ENCODE measurements around the gene ZFYVE26.

Gene ZFYVE26

GRCh38 chr14:67850066-67850830 is 33.9 kb upstream of the ZFYVE26 start:
- H3K36me3 ChIP-seq (ENCODE audit: insufficient read depth, low read length), result no peaks in the 10 kb centered on the region
- H3K9ac ChIP-seq (ENCODE audit: insufficient read length), result no peak overlapping the region
- no peak overlapping the region for H3K27ac ChIP-seq
- DNase-seq (ENCODE audit: low read depth, low spot score), result no peak
- H3K9me3 ChIP-seq (ENCODE audit: low read depth, low read length), result no peaks in the 10 kb centered on the region
- TF ChIP-seq EZH2 (IDR thresholded peaks at IDR 0.05) (no peak), FOXP2 (optimal IDR thresholded peaks at IDR 0.05; ENCODE audit: control extremely low read depth, extremely low read length, insufficient read depth) (no peak), POLR2AphosphoS5 (IDR thresholded peaks at IDR 0.05; ENCODE audit: borderline replicate concordance, low read depth, low read length) (no peak)
- no peak overlapping the region for H3K4me3 ChIP-seq

- Histone ChIP-seq H3K9me3 (ENCODE audit: low read depth, low read length) (no peaks in the 10 kb centered on the region), H3K27ac (no peak overlapping the region), H3K9ac (ENCODE audit: insufficient read length) (no peak overlapping the region), H3K4me3 (no peak overlapping the region), H3K36me3 (ENCODE audit: insufficient read depth, low read length) (no peaks in the 10 kb centered on the region)
- no peak for TF ChIP-seq POLR2AphosphoS5 (IDR thresholded peaks at IDR 0.05; ENCODE audit: borderline replicate concordance, low read depth, low read length)
- TF ChIP-seq EZH2 (IDR thresholded peaks at IDR 0.05), result no peak
- no peak for DNase-seq (ENCODE audit: low read depth, low spot score)
Observed at GRCh38 chr14:67846029-67846610, 29.7 kb upstream of the ZFYVE26 start.

GRCh38 chr14:67837011-67837624 is 20.7 kb upstream of the ZFYVE26 start:
- H3K36me3 ChIP-seq (ENCODE audit: insufficient read depth, low read length), result no peaks in the 10 kb centered on the region
- H3K27ac ChIP-seq, result no peak overlapping the region
- peak; percentile 66 for DNase-seq (ENCODE audit: low read depth, low spot score)
- no peak overlapping the region for H3K4me3 ChIP-seq
- H3K9ac ChIP-seq (ENCODE audit: insufficient read length), result no peak overlapping the region
- H3K9me3 ChIP-seq (ENCODE audit: low read depth, low read length), result no peaks in the 10 kb centered on the region
- no peak for TF ChIP-seq EZH2 (IDR thresholded peaks at IDR 0.05)
- TF ChIP-seq FOXP2 (optimal IDR thresholded peaks at IDR 0.05; ENCODE audit: control extremely low read depth, extremely low read length, insufficient read depth), result no peak
- TF ChIP-seq POLR2AphosphoS5 (IDR thresholded peaks at IDR 0.05; ENCODE audit: borderline replicate concordance, low read depth, low read length), result no peak

GRCh38 chr14:67835596-67835995 is 19.2 kb upstream of the ZFYVE26 start:
- DNase-seq (ENCODE audit: low read depth, low spot score), result no peak
- no peak overlapping the region for H3K4me3 ChIP-seq
- H3K9me3 ChIP-seq (ENCODE audit: low read depth, low read length), result no peaks in the 10 kb centered on the region
- no peak overlapping the region for H3K9ac ChIP-seq (ENCODE audit: insufficient read length)
- H3K27ac ChIP-seq, result no peak overlapping the region
- no peak for TF ChIP-seq POLR2AphosphoS5 (IDR thresholded peaks at IDR 0.05; ENCODE audit: borderline replicate concordance, low read depth, low read length)
- TF ChIP-seq EZH2 (IDR thresholded peaks at IDR 0.05), result no peak
- no peak for TF ChIP-seq FOXP2 (optimal IDR thresholded peaks at IDR 0.05; ENCODE audit: control extremely low read depth, extremely low read length, insufficient read depth)
- no peaks in the 10 kb centered on the region for H3K36me3 ChIP-seq (ENCODE audit: insufficient read depth, low read length)

GRCh38 chr14:67833403-67833802 is 17.0 kb upstream of the ZFYVE26 start:
- Histone ChIP-seq H3K9ac (ENCODE audit: insufficient read length) (no peak overlapping the region), H3K9me3 (ENCODE audit: low read depth, low read length) (no peaks in the 10 kb centered on the region)
- TF ChIP-seq FOXP2 (optimal IDR thresholded peaks at IDR 0.05; ENCODE audit: control extremely low read depth, extremely low read length, insufficient read depth), result no peak
- no peak for TF ChIP-seq EZH2 (IDR thresholded peaks at IDR 0.05)
- no peak for TF ChIP-seq POLR2AphosphoS5 (IDR thresholded peaks at IDR 0.05; ENCODE audit: borderline replicate concordance, low read depth, low read length)

GRCh38 chr14:67831113-67831512 is 14.7 kb upstream of the ZFYVE26 start:
- Histone ChIP-seq H3K9ac (ENCODE audit: insufficient read length) (no peak overlapping the region), H3K27ac (no peak overlapping the region), H3K4me3 (no peak overlapping the region), H3K9me3 (ENCODE audit: low read depth, low read length) (no peaks in the 10 kb centered on the region), H3K36me3 (ENCODE audit: insufficient read depth, low read length) (peaks cover 8% of the 10 kb centered on the region; the same call in 1 of the 2 replicates)
- DNase-seq (ENCODE audit: low read depth, low spot score), result no peak
- TF ChIP-seq POLR2AphosphoS5 (IDR thresholded peaks at IDR 0.05; ENCODE audit: borderline replicate concordance, low read depth, low read length) (no peak), FOXP2 (optimal IDR thresholded peaks at IDR 0.05; ENCODE audit: control extremely low read depth, extremely low read length, insufficient read depth) (no peak), EZH2 (IDR thresholded peaks at IDR 0.05) (no peak)

More at GRCh38 chr14:67833403-67833802, 17.0 kb upstream of the ZFYVE26 start:
- H3K4me3 ChIP-seq, result no peak overlapping the region
- no peak overlapping the region for H3K27ac ChIP-seq
- no peak for DNase-seq (ENCODE audit: low read depth, low spot score)
- 0 out of 2 replicates have a peak, but pooled peaks cover 4% of the 10 kb centered on the region for H3K36me3 ChIP-seq (ENCODE audit: insufficient read depth, low read length)

- Histone ChIP-seq H3K27ac (no peak overlapping the region), H3K9ac (ENCODE audit: insufficient read length) (no peak overlapping the region), H3K4me3 (no peak overlapping the region), H3K9me3 (ENCODE audit: low read depth, low read length) (no peaks in the 10 kb centered on the region), H3K36me3 (ENCODE audit: insufficient read depth, low read length) (no peaks in the 10 kb centered on the region)
- no peak for TF ChIP-seq POLR2AphosphoS5 (IDR thresholded peaks at IDR 0.05; ENCODE audit: borderline replicate concordance, low read depth, low read length)
- no peak for TF ChIP-seq FOXP2 (optimal IDR thresholded peaks at IDR 0.05; ENCODE audit: control extremely low read depth, extremely low read length, insufficient read depth)
- TF ChIP-seq EZH2 (IDR thresholded peaks at IDR 0.05), result no peak
- DNase-seq (ENCODE audit: low read depth, low spot score), result no peak
Observed at GRCh38 chr14:67821121-67821520, 4.7 kb upstream of the ZFYVE26 start.

- TF ChIP-seq EZH2 (IDR thresholded peaks at IDR 0.05) (no peak), FOXP2 (optimal IDR thresholded peaks at IDR 0.05; ENCODE audit: control extremely low read depth, extremely low read length, insufficient read depth) (no peak), POLR2AphosphoS5 (IDR thresholded peaks at IDR 0.05; ENCODE audit: borderline replicate concordance, low read depth, low read length) (no peak)
- DNase-seq (ENCODE audit: low read depth, low spot score), result no peak
- peak overlapping the region; percentile 86 for H3K9ac ChIP-seq (ENCODE audit: insufficient read length)
- no peak overlapping the region for H3K27ac ChIP-seq
- no peaks in the 10 kb centered on the region for H3K36me3 ChIP-seq (ENCODE audit: insufficient read depth, low read length)
- no peaks in the 10 kb centered on the region for H3K9me3 ChIP-seq (ENCODE audit: low read depth, low read length)
- H3K4me3 ChIP-seq, result peak overlapping the region; percentile 80
Observed at GRCh38 chr14:67820428-67820971, 4.1 kb upstream of the ZFYVE26 start.
